ENCODE data around the gene DDX27. TPM values are rescaled to one million over a fixed set of nuclear protein-coding genes. Genes with fewer than 3 reads are reported as not detected.

The DDX27 gene
- total RNA-seq, 1 experiment from 2014 or later = 87.3 TPM

DNA sequence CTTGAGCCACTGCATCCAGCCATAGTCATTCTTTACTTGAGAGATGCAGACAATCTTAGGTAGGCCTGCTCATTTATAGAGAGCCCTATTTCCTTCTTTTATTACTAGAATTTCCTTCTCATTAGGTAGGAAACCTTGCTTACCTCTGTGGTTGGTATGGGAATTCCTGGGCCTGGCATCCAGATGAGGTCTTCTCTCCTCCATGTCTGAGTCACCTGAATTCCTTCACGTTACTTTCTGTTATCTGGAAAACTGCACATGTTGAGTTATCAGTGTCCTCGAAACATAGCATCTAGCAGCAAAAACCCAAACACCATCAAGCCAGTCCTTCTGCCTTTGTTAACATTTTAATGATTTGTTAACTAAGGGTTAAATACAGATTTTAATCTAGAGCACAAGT, 56.4 kb downstream of the DDX27 start:
- peak overlapping the region; percentile 95 for H3K27ac Mint-ChIP-seq (ENCODE audit: unreplicated experiment)
- peaks cover 33% of the 10 kb centered on the region for H3K4me1 Mint-ChIP-seq (ENCODE audit: low read depth, unreplicated experiment)
- intact Hi-C loops (cut with micrococcal nuclease; ENCODE audit: unreplicated experiment) = no loop called here
- no peaks in the 10 kb centered on the region for H3K27me3 Mint-ChIP-seq (ENCODE audit: unreplicated experiment)
- TF ChIP-seq, protein P1, sequence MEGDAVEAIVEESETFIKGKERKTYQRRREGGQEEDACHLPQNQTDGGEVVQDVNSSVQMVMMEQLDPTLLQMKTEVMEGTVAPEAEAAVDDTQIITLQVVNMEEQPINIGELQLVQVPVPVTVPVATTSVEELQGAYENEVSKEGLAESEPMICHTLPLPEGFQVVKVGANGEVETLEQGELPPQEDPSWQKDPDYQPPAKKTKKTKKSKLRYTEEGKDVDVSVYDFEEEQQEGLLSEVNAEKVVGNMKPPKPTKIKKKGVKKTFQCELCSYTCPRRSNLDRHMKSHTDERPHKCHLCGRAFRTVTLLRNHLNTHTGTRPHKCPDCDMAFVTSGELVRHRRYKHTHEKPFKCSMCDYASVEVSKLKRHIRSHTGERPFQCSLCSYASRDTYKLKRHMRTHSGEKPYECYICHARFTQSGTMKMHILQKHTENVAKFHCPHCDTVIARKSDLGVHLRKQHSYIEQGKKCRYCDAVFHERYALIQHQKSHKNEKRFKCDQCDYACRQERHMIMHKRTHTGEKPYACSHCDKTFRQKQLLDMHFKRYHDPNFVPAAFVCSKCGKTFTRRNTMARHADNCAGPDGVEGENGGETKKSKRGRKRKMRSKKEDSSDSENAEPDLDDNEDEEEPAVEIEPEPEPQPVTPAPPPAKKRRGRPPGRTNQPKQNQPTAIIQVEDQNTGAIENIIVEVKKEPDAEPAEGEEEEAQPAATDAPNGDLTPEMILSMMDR (IDR thresholded peaks at IDR 0.05; ENCODE audit: unreplicated experiment) = no peak
- DNase-seq = no peak
- no TSS peak for BruUV-seq (replicated peaks)
- CTCF ChIA-PET = interaction anchor here (1.1 to 1.7 kb wide), 5 partner anchors 9 to 90 kb away, joined by 5 to 10 read pairs (median 6); no protein-coding TSS in a partner anchor
- peaks cover 83% of the 10 kb centered on the region for H3K36me3 Mint-ChIP-seq (ENCODE audit: insufficient read depth, unreplicated experiment)
- H3K9me3 Mint-ChIP-seq (ENCODE audit: low read depth, unreplicated experiment) = peaks cover 4% of the 10 kb centered on the region
- peak overlapping the region; percentile 82 for H3K4me3 Mint-ChIP-seq (ENCODE audit: low read depth, unreplicated experiment)

DNA sequence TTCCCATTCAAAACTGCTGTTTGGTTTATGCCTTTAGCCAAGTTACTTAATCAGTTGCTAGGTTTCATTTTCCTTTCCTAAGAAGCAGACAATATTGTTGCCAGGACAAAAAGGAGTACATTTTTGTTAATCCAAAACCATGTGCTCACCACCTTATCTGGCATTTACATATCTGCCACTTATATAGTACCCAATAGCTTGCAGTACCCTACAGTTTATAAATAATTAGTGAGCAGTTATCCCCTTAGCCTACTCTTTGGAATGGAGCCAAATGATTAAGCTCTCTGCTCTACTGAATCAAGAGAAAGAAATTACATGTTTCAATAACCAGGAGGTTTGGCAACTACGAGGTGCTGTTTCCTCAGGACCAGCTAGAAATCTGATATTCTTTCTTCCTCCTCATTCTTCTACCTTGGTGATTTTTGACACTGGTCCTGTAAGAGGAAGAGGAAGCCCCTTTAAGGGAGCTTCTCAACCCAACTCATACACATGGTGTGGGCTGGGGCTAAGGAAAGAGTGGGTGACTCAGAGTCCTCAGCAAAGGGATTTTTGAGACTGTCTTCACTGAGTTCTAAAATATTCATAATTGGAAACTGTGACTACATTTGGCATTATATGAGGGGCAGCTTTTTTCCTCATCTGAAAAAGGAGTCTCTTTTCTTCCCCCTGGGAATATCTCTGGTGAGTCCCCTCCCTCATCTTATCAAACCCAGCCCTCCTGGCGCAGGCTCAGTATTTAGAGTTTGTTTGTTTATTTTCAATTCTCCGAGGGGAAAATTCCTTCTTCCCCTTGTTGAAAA, 57.1 kb downstream of the DDX27 start:
- Mint-ChIP-seq H3K9me3 (ENCODE audit: low read depth, unreplicated experiment) (peaks cover 10% of the 10 kb centered on the region), H3K27ac (ENCODE audit: unreplicated experiment) (peak overlapping the region; percentile 95), H3K4me1 (ENCODE audit: low read depth, unreplicated experiment) (peaks cover 34% of the 10 kb centered on the region), H3K27me3 (ENCODE audit: unreplicated experiment) (no peaks in the 10 kb centered on the region), H3K36me3 (ENCODE audit: insufficient read depth, unreplicated experiment) (peaks cover 83% of the 10 kb centered on the region), H3K4me3 (ENCODE audit: low read depth, unreplicated experiment) (peak overlapping the region; percentile 82)
- peak; percentile 42 for DNase-seq
- intact Hi-C loops (cut with micrococcal nuclease; ENCODE audit: unreplicated experiment) = no loop called here
- CTCF ChIA-PET = interaction anchor here (0.5 to 1.7 kb wide), 9 partner anchors 10 to 91 kb away, joined by 3 to 10 read pairs (median 5); no protein-coding TSS in a partner anchor
- TF ChIP-seq, protein P1 (IDR thresholded peaks at IDR 0.05; ENCODE audit: unreplicated experiment) = no peak
- TSS peak; percentile 51 for BruUV-seq (replicated peaks)

DNA sequence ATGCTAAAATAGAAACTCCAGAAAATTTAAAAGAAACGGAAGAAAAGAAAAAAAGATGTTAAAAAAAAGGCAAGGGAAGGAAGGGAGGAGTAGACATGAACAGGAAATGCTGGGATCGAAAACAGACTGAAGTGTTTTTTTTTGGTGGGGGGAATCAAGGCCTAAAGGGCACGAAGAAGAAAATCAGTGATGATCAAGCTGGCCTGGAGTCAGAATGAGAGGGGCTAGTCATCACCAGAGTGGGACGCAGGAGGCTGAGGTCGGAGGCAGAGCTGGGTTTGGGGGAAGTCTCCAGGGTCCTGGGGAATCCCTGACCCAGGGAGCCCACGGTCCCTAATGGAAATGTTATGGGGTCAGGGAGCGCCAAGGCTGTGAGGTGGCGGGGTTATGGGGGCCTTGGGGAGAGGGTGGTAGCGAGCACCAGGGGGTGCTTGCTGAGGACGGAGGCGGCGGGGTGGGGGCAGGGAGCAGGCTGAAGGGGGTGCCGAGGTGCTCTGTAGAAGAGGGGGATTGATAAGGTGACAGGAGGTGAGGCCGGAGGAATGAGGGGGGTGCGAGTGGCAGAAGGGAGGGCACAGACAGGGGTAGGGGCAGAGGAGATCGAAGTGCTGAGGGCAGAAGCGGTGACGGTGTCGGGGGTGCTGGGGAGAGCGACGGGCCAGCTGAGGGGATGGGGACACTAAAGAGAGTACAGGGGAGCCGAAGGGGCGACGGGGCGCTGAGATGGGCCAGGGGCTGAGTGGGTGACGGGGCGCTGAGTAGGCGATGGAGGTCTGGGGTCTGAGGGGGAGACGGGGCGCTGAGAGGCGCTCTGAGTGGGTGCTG, 58.0 kb downstream of the DDX27 start:
- CTCF ChIA-PET = interaction anchor here (0.6 to 1.7 kb wide), 8 partner anchors 10 to 564 kb away, joined by 3 to 10 read pairs (median 4); no protein-coding TSS in a partner anchor
- no peaks in the 10 kb centered on the region for H3K27me3 Mint-ChIP-seq (ENCODE audit: unreplicated experiment)
- BruUV-seq (replicated peaks) = no TSS peak

DNA sequence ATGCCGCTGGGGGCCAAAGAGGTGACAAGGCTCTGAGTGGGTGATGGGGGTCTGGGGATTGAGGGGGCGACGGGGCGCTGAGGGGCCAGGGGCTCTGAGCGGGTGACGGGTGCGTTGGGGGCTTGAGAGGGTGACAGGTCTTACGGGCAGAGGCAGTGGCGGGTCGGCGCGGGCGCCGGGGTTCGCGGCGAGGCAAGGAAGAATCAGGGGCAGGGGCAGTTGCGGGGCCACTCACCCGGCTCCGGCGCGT, 58.5 kb downstream of the DDX27 start:
- Mint-ChIP-seq H3K4me1 (ENCODE audit: low read depth, unreplicated experiment) (peaks cover 47% of the 10 kb centered on the region), H3K4me3 (ENCODE audit: low read depth, unreplicated experiment) (peak overlapping the region; percentile 82), H3K36me3 (ENCODE audit: insufficient read depth, unreplicated experiment) (peaks cover 83% of the 10 kb centered on the region), H3K27me3 (ENCODE audit: unreplicated experiment) (no peaks in the 10 kb centered on the region), H3K27ac (ENCODE audit: unreplicated experiment) (peak overlapping the region; percentile 95), H3K9me3 (ENCODE audit: low read depth, unreplicated experiment) (peaks cover 12% of the 10 kb centered on the region)
- DNase-seq = no peak
- BruUV-seq (replicated peaks) = no TSS peak
- TF ChIP-seq, protein P1 (IDR thresholded peaks at IDR 0.05; ENCODE audit: unreplicated experiment) = no peak
- intact Hi-C loops (cut with micrococcal nuclease; ENCODE audit: unreplicated experiment) = loop anchor here (1.0 kb wide), 1 partner anchor 10 kb away; no protein-coding TSS in a partner anchor
- CTCF ChIA-PET = interaction anchor here (0.6 kb wide), 1 partner anchor 231 kb away, joined by 3 read pairs; no protein-coding TSS in a partner anchor

More for the DNA sequence above, 58.0 kb downstream of the DDX27 start:
- intact Hi-C loops (cut with micrococcal nuclease; ENCODE audit: unreplicated experiment) = no loop called here
- Mint-ChIP-seq H3K36me3 (ENCODE audit: insufficient read depth, unreplicated experiment) (peaks cover 83% of the 10 kb centered on the region), H3K9me3 (ENCODE audit: low read depth, unreplicated experiment) (peaks cover 12% of the 10 kb centered on the region), H3K4me1 (ENCODE audit: low read depth, unreplicated experiment) (peaks cover 42% of the 10 kb centered on the region), H3K27ac (ENCODE audit: unreplicated experiment) (peak overlapping the region; percentile 95), H3K4me3 (ENCODE audit: low read depth, unreplicated experiment) (peak overlapping the region; percentile 82)
- DNase-seq = no peak
- TF ChIP-seq, protein P1 (IDR thresholded peaks at IDR 0.05; ENCODE audit: unreplicated experiment) = no peak

All from Calu3 (cell line).